ENCODE results near the gene ATP6V1C2. TPM values are rescaled to one million over a fixed set of nuclear protein-coding genes. Genes with fewer than 3 reads are reported as not detected.
A peak's percentile ranks its signal among the peaks of the same experiment; 100 is the strongest.

Gene ATP6V1C2
- total and polyA plus RNA-seq, 2 of the 4 experiments (the other 2 are of a cell fraction): not detected

- Histone ChIP-seq H4K20me1 (ENCODE audit: insufficient read depth, low read length) (peaks cover 11% of the 10 kb centered on the region), H2BK5ac (ENCODE audit: low read depth, low read length, poor library complexity, severe bottlenecking) (no peak overlapping the region), H4K5ac (ENCODE audit: low read depth, low read length) (no peak overlapping the region), H2BK120ac (ENCODE audit: low read depth, low read length) (no peak overlapping the region), H3K27ac (ENCODE audit: insufficient read depth, low read length) (no peak overlapping the region), H3K27me3 (ENCODE audit: control insufficient read depth, insufficient read depth, low read length) (no peaks in the 10 kb centered on the region), H2BK15ac (ENCODE audit: low read depth, low read length) (no peak overlapping the region), H2AFZ (replicated peaks; ENCODE audit: low read length, poor library complexity) (no peak overlapping the region), H3K36me3 (ENCODE audit: control insufficient read depth, insufficient read depth, low read length) (peaks cover 55% of the 10 kb centered on the region), H3K14ac (replicated peaks; ENCODE audit: low read depth, low read length) (no peak overlapping the region), H4K91ac (ENCODE audit: insufficient read depth, low read depth, low read length) (no peak overlapping the region), H2AK5ac (ENCODE audit: low read depth, low read length) (no peak overlapping the region), H3K23ac (ENCODE audit: low read depth, low read length) (no peak overlapping the region), H2BK20ac (ENCODE audit: low read depth, low read length) (no peak overlapping the region), H2AK9ac (replicated peaks; ENCODE audit: low read depth, low read length, poor library complexity) (no peak overlapping the region), H3K9me1 (ENCODE audit: insufficient read depth, low read length) (peaks cover 7% of the 10 kb centered on the region), H3K18ac (ENCODE audit: low read depth, low read length) (no peak overlapping the region), H3K9ac (ENCODE audit: low read depth, low read length) (no peak overlapping the region), H3K4ac (ENCODE audit: low read depth, low read length) (no peak overlapping the region), H3K56ac (ENCODE audit: extremely low read depth, insufficient read depth, low read length) (no peak overlapping the region), H4K8ac (ENCODE audit: low read depth in 2 of 2, low read length in 2 of 2) (no peak overlapping the region), H3K9me3 (ENCODE audit: control insufficient read depth, insufficient read depth, low read length) (no peaks in the 10 kb centered on the region), H3K4me1 (ENCODE audit: control insufficient read depth, insufficient read depth, low read length) (peaks cover 2% of the 10 kb centered on the region; the same call in 1 of the 2 replicates), H3K79me1 (ENCODE audit: low read depth in 1 of 2, low read length in 2 of 2) (peaks cover 7 to 26% of the 10 kb centered on the region in 2 experiments), H3K4me3 (ENCODE audit: insufficient read depth, low read depth, low read length) (no peak overlapping the region), H3K4me2 (ENCODE audit: low read depth, low read length) (no peak overlapping the region)
- DNase-seq (no peak), ATAC-seq (ENCODE audit: low read depth) (0 out of 2 replicates have a peak, but pooled peaks have one; percentile 19)
- BruUV-seq (replicated peaks): no TSS peak
- WGBS, 2 experiments (ENCODE audit: extremely low coverage in 2 of 2, insufficient read length in 1 of 2): no CpG with 5 or more reads among the region's 5 CpGs
- ChIA-PET CTCF (no interaction called here), POLR2A (ENCODE audit: unreplicated experiment) (no interaction called here)
- TF ChIP-seq BHLHE40 (IDR thresholded peaks at IDR 0.05; ENCODE audit: low read depth, low read length) (no peak), RAD21 (IDR thresholded peaks at IDR 0.05; ENCODE audit: low read length) (no peak), CEBPB (IDR thresholded peaks at IDR 0.05; ENCODE audit: low read depth, low read length) (no peak), MXI1 (IDR thresholded peaks at IDR 0.05; ENCODE audit: borderline replicate concordance, low read depth, low read length) (no peak), POLR2A (IDR thresholded peaks at IDR 0.05; ENCODE audit: low read depth, low read length) (no peak), MAZ (IDR thresholded peaks at IDR 0.05; ENCODE audit: borderline replicate concordance, low read depth, low read length) (no peak), SMC3 (IDR thresholded peaks at IDR 0.05; ENCODE audit: low read depth, low read length) (no peak), CHD1 (IDR thresholded peaks at IDR 0.05; ENCODE audit: low read depth, low read length) (no peak), CTCF (conservative IDR thresholded peaks at IDR 0.05; ENCODE audit: low read depth, low read length) (no peak), RFX5 (IDR thresholded peaks at IDR 0.05; ENCODE audit: low read depth, low read length) (no peak), RCOR1 (IDR thresholded peaks at IDR 0.05; ENCODE audit: insufficient replicate concordance, low read length) (no peak), FOS (IDR thresholded peaks at IDR 0.05; ENCODE audit: low read depth, low read length) (no peak)
- intact Hi-C loops (cut with micrococcal nuclease): no loop called here
- dilution Hi-C loops (cut with HindIII; ENCODE audit: low sequenced_read_pairs, unreplicated experiment): no loop called here
- in situ Hi-C loops (cut with MboI; ENCODE audit: low sequenced_read_pairs): no loop called here
Observed at GRCh38 chr2:10785260-10785659, 63.8 kb downstream of the ATP6V1C2 start.
